Urinary bladder (tissue), 4 donors: ENCODE data around the gene SNTG2. TPM values are rescaled to one million over a fixed set of nuclear protein-coding genes. Genes with fewer than 3 reads are reported as not detected.
"Not testable (repeated sequence)": the region's sequence is repeated elsewhere in the genome, so short reads cannot be mapped to it uniquely, and the experiment has no call there.

ENCODE experiments used
- DNase-seq: peaks from one replicate; pipeline ENCODE4 v3.0.0-alpha.2; 2015; ENCODE audit errors: extremely low spot score
- H3K27ac ChIP-seq: one replicate; pipeline ENCODE4 v1.5.1; 2013; ENCODE audit warnings: low read depth, mild to moderate bottlenecking, moderate library complexity
- H3K36me3 ChIP-seq: one replicate; pipeline ENCODE4 v1.6.1; 2013; ENCODE audit warnings: mild to moderate bottlenecking, moderate library complexity; ENCODE audit not compliant: insufficient read depth
- H3K4me1 ChIP-seq: one replicate; pipeline ENCODE4 v1.6.1; 2013; ENCODE audit warnings: mild to moderate bottlenecking, moderate library complexity; ENCODE audit not compliant: insufficient read depth
- H3K4me3 ChIP-seq: one replicate; pipeline ENCODE4 v1.5.1; 2013; ENCODE audit warnings: low read depth, low read length
- WGBS: extraction: QIAGEN DNeasy Blood & Tissue Kit; methylation state at CpG from one replicate; pipeline ENCODE4 v1.1.7; 2013; 5-methylcytosine and 5-hydroxymethylcytosine counted together
- polyA plus RNA-seq: library from polyadenylated mRNA; stranded (reverse); fragments of 200-250 nt; gene quantifications from one replicate; pipeline ENCODE4 v1.2.3, GENCODE V29; 2013
- total RNA-seq: library from RNA; depleted of rRNA; stranded (reverse); fragments of >200 nt; gene quantifications from one replicate; pipeline ENCODE4 v1.2.3, GENCODE V29; 2014
- donor health status: healthy with polysubstance abuse.
- donor health status: healthy.

The SNTG2 gene
- total RNA-seq: 0.69 TPM
- polyA plus RNA-seq: 1.6 TPM

DNA sequence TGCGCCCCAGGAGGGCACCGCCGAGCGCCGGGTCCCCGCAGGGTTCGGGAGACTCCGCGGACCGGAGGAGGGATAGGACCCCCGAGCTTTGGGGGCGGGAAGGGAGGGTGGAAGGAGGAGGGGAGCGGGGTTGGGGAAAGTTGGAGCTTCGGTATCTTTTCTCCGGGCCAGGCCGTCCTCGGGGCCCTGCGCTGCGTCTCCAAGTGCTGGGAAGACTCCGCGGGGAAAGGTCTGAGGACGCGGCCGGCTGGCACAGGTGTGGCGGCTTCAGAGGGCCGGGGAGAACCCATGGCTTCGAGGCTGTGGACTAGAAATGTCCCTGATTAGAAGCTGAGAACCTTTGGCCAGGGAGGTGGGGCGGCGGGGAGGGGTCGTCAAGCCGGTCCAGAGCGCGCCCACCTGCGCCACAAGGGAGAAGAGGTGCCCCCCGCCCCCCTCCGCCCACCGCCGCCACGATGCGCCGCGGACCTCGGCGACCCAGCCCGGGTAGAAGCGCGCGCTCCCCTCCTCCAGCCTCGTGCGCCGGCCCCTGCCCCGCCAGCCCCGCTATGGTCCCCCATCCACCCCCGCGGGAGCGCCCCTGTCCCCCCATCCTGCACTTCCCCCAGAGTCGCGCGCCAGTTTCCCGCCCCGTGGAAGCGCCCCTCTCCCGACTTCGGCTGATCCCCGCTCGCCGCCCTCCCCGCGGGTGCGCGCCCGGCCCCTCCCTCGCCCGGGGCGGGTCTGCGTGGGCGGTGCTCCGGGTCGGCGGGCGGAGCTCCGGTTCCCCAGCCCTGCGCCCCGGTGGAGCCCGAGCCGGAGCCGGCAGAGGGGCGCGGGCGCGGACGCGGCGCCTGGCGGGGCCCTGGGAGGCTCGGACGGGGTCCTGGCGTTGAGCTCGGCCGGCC lies at the start of gene SNTG2:
TSS of gene SNTG2 (plus strand) at position 770 of the 887 bp plus-strand sequence. CDS start 148 bp downstream, outside the sequence.
- WGBS: under 1% methylated on average over 100 of the region's 100 CpGs
- Histone ChIP-seq H3K4me3 (peak within 1 kb of the TSS; percentile 64), H3K36me3 (no peaks in the 10 kb centered on the region), H3K27ac (no peak within 1 kb of the TSS), H3K4me1 (no peaks in the 10 kb centered on the region)
- DNase-seq: no peak

- 66% methylated on average over 1 of the region's 1 CpG for WGBS
Measured at GRCh38 chr2:902584-902983, 48.1 kb upstream of the SNTG2 start.

GRCh38 chr2:903223-903900 lies 47.3 kb upstream of the SNTG2 start:
- no peaks in the 10 kb centered on the region for H3K36me3 ChIP-seq
- no peak for DNase-seq
- no peaks in the 10 kb centered on the region for H3K4me1 ChIP-seq
- 25% methylated on average over 8 of the region's 8 CpGs for WGBS
- H3K4me3 ChIP-seq: no peak overlapping the region
- H3K27ac ChIP-seq: no peak overlapping the region

More at GRCh38 chr2:902584-902983, 48.1 kb upstream of the SNTG2 start:
- DNase-seq: no peak
- Histone ChIP-seq H3K36me3 (no peaks in the 10 kb centered on the region), H3K27ac (no peak overlapping the region), H3K4me1 (no peaks in the 10 kb centered on the region), H3K4me3 (no peak overlapping the region)

DNA sequence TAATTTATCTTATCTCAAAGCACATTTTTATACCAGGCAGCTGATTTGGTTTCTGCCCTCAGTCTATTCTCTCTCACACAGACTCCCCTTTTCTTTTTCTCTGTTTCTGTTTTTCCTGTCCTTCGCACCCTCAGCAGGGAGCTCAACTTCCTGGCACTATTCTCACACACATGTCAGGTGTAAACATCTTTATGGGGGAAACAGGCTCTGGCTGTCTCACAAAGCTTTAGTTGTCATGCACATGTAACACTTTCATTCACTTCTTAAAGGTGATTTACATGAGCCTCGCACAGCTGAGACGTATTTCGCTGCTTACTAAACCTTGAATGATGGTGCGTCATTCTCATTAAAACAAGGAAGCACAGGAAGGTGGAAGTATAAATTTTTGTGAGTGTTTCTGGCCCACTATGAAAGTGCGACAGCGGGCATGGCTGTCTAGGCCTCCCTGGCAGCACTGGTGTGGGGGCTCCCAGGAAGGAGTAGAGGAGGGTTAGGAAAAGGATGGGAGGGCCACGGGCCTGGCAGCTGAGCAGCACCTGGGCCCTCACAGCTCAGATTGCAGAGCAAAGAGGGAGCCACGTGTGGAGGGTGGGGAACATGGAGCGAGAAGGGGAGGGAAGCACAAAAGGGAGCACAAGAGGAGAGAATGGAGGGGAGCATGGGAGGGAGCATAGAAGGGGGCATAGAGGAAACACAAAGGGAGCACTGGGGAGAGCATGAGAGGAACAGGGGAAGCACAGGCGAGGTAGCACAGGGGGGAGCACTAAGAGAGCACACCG lies 46.2 kb upstream of the SNTG2 start:
- DNase-seq: no peak
- no peak overlapping the region for H3K4me3 ChIP-seq
- no peaks in the 10 kb centered on the region for H3K36me3 ChIP-seq
- H3K4me1 ChIP-seq: no peaks in the 10 kb centered on the region
- WGBS: 46% methylated on average over 12 of the region's 12 CpGs
- no peak overlapping the region for H3K27ac ChIP-seq

- DNase-seq: no peak
- WGBS: 84% methylated on average over 12 of the region's 12 CpGs
- no peak overlapping the region for H3K4me3 ChIP-seq
- no peaks in the 10 kb centered on the region for H3K36me3 ChIP-seq
- H3K27ac ChIP-seq: no peak overlapping the region
- no peaks in the 10 kb centered on the region for H3K4me1 ChIP-seq
Measured at GRCh38 chr2:905091-905832, 45.4 kb upstream of the SNTG2 start.

- Histone ChIP-seq H3K36me3 (no peaks in the 10 kb centered on the region), H3K4me3 (no peak overlapping the region), H3K27ac (no peak overlapping the region), H3K4me1 (no peaks in the 10 kb centered on the region)
- WGBS: 82% methylated on average over 5 of the region's 5 CpGs
- DNase-seq: no peak
Measured at GRCh38 chr2:905833-906140, 44.9 kb upstream of the SNTG2 start.

DNA sequence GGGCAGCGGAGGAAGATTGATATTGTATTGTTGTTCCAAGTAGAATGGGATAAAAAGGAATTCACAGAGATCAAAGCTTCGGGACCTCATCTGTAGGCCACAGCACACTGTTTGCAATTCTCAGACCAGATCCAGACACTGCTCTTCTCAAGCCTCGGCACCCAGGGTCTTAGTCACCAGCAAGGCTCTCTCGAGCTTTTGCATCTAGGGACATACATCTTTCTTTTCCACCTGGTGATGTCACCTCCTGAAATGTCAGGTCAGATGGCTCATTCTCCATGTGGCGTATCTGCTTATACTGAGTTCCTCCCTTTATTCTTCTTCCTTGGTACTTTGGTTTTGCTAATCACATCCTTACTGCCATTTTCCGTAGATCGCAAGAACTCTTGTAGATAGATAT lies 42.9 kb upstream of the SNTG2 start:
- H3K36me3 ChIP-seq: no peaks in the 10 kb centered on the region
- DNase-seq: no peak
- no peaks in the 10 kb centered on the region for H3K4me1 ChIP-seq
- H3K27ac ChIP-seq: no peak overlapping the region
- H3K4me3 ChIP-seq: no peak overlapping the region
- WGBS: 83% methylated on average over 7 of the region's 7 CpGs

- H3K36me3 ChIP-seq: no peaks in the 10 kb centered on the region
- no peak for DNase-seq
- 88% methylated on average over 4 of the region's 4 CpGs for WGBS
- H3K4me1 ChIP-seq: no peaks in the 10 kb centered on the region
- no peak overlapping the region for H3K4me3 ChIP-seq
- H3K27ac ChIP-seq: no peak overlapping the region
Measured at GRCh38 chr2:908568-908967, 42.1 kb upstream of the SNTG2 start.

- not testable (repeated sequence) for H3K4me1 ChIP-seq, H3K27ac ChIP-seq, DNase-seq, H3K36me3 ChIP-seq, H3K4me3 ChIP-seq
- 84% methylated on average over 27 of the region's 27 CpGs for WGBS
Measured at GRCh38 chr2:909764-910379, 40.8 kb upstream of the SNTG2 start.

GRCh38 chr2:910698-911097 lies 40.0 kb upstream of the SNTG2 start:
- DNase-seq: no peak
- Histone ChIP-seq H3K4me3 (no peak overlapping the region), H3K4me1 (no peaks in the 10 kb centered on the region), H3K27ac (no peak overlapping the region), H3K36me3 (no peaks in the 10 kb centered on the region)
- WGBS: 83% methylated on average over 16 of the region's 16 CpGs

DNA sequence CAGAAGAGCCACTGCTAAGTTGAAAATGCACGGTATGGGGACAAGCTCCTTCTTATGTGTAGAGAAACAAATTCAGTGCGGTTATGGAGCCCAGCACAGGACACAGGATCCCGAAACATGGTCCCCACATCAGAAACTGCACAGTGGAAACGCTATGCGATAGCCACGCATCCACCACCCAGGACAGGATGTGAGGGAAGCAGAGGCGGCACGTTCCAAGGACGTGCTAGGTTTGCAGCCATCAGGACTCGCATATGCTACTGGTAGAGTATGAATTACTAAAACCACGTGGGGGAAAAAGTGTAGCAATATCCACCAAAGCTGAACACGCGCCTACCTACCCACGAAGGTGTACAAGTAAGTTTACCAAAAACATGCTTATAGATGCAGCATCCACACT lies 34.7 kb upstream of the SNTG2 start:
- no peak for DNase-seq
- H3K4me1 ChIP-seq: no peaks in the 10 kb centered on the region
- H3K36me3 ChIP-seq: no peaks in the 10 kb centered on the region
- WGBS: 89% methylated on average over 14 of the region's 14 CpGs
- H3K4me3 ChIP-seq: no peak overlapping the region
- no peak overlapping the region for H3K27ac ChIP-seq

GRCh38 chr2:916935-917334 lies 33.7 kb upstream of the SNTG2 start:
- WGBS: 93% methylated on average over 7 of the region's 7 CpGs
- no peaks in the 10 kb centered on the region for H3K4me1 ChIP-seq
- DNase-seq: no peak
- no peaks in the 10 kb centered on the region for H3K36me3 ChIP-seq
- no peak overlapping the region for H3K4me3 ChIP-seq
- H3K27ac ChIP-seq: no peak overlapping the region

GRCh38 chr2:919672-920071 lies 31.0 kb upstream of the SNTG2 start:
- no peak for DNase-seq
- Histone ChIP-seq H3K27ac (no peak overlapping the region), H3K4me3 (no peak overlapping the region), H3K36me3 (no peaks in the 10 kb centered on the region), H3K4me1 (no peaks in the 10 kb centered on the region)
